Colonic mucosa (tissue), 4 donors: ENCODE results near the gene CNIH3. TPM values are rescaled to one million over a fixed set of nuclear protein-coding genes. Genes with fewer than 3 reads are reported as not detected.

Experiments used
- DNase-seq: peaks from one replicate; pipeline ENCODE4 v3.0.0-alpha.2; 2020
- H3K27ac ChIP-seq: fragments of 200-600 bp; one replicate; pipeline ENCODE4 v1.8.0; 2021
- H3K27me3 ChIP-seq: fragments of 200-600 bp; one replicate; pipeline ENCODE4 v1.8.0; 2021
- H3K36me3 ChIP-seq: fragments of 200-600 bp; one replicate; pipeline ENCODE4 v1.8.0; 2021
- H3K4me1 ChIP-seq: fragments of 200-600 bp; one replicate; pipeline ENCODE4 v1.8.0; 2021; ENCODE audit warnings: mild to moderate bottlenecking
- H3K4me3 ChIP-seq: fragments of 200-600 bp; one replicate; pipeline ENCODE4 v1.8.0; 2021
- H3K9ac ChIP-seq, 2 donors: one replicate each; pipeline ENCODE4 v1.7.0; 2013; ENCODE audit warnings: control low read depth in 2 of 2, low read depth in 2 of 2, low read length in 2 of 2
- H3K9me3 ChIP-seq: fragments of 200-600 bp; one replicate; pipeline ENCODE4 v1.8.0; 2021
- CTCF ChIP-seq: fragments of 200-600 bp; IDR thresholded peaks from one replicate; pipeline ENCODE4 v1.8.0; 2022; ENCODE audit warnings: antibody characterized with exemption, mild to moderate bottlenecking
- intact Hi-C: fragments of 100-400 bp; cut with DNase I; formaldehyde crosslinking; loops from one replicate; pipeline ENCODE4 v1.14.1; 2022
- total RNA-seq, 2 donors: library from RNA; stranded (reverse); fragmentation: NEBNext Ultra II Directional in 1 of 2; extraction: Animal tissue kit (Norgen Biotek cat#: 25700) in 1 of 2; gene quantifications; one replicate each; pipeline ENCODE4 v1.2.1, GENCODE V29; 2021
- donor health status: healthy.
- donor health status: DM: no; HTN: no; CAD: no.
- donor health status: DM: no; HTN: no; CAD: no.

The CNIH3 gene
- total RNA-seq, 2 donors from 2014 or later: 0.69 to 1.4 TPM

- H3K9me3 ChIP-seq: no peaks in the 10 kb centered on the region
- no peak overlapping the region for H3K4me3 ChIP-seq
- H3K4me1 ChIP-seq: no peaks in the 10 kb centered on the region
- intact Hi-C loops: no loop called here
- no peaks in the 10 kb centered on the region for H3K36me3 ChIP-seq
- no peaks in the 10 kb centered on the region for H3K27me3 ChIP-seq
- H3K27ac ChIP-seq: no peak overlapping the region
- no peak for DNase-seq
- H3K9ac ChIP-seq: no peak overlapping the region
- no peak for TF ChIP-seq CTCF
Measured at GRCh38 chr1:224637936-224638335, 21.8 kb downstream of the CNIH3 start.

DNA sequence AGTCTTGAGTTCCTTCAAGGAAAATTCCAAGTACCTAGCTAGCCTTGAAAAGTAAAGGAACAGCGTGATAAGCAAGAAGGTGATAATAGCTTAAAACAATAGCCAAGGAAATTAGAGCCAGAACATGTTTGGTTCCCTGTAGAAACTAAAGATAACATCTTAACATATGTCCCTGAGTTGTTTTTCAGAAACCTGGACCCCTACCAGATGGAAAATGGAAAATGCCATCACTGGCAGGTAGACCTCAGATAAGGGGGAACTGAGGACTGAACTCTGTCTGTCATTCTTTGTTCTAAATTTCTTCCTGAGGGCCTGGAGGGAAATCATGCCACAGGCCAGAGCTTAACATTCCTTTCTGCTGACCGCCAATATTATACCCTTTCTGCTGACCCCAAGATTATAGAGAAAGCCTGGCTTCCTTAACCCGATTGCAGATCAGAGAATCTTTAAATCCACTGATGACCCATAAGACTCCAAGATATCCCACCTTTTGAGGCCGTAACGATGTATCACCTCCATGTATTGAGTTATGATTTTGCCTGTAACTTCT is 23.4 kb downstream of the CNIH3 start:
- no peaks in the 10 kb centered on the region for H3K27me3 ChIP-seq
- H3K27ac ChIP-seq: no peak overlapping the region
- intact Hi-C loops: no loop called here
- H3K9me3 ChIP-seq: no peaks in the 10 kb centered on the region
- H3K4me1 ChIP-seq: no peaks in the 10 kb centered on the region
- H3K9ac ChIP-seq: no peak overlapping the region
- no peak for DNase-seq
- TF ChIP-seq CTCF: no peak
- H3K4me3 ChIP-seq: no peak overlapping the region
- H3K36me3 ChIP-seq: no peaks in the 10 kb centered on the region

DNA sequence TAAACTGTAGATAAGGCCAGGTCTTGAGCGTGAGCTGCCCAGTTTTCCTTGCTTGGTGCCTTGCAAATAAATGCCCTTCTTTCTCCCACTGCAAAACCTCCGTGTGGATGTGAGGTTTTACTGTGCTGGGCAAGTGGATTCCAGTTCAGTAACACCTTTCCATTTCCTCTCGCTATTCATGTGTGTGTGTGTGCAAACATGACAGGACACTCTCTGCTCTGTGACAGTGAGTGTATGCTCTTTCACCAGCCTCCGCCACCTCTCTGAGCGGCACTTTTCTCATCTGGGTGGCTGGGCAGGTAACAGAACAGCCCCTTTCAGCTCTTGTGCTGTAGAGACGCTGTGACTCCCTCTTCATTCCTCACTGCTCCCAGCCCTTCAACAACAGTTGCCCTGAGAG is 23.9 kb downstream of the CNIH3 start:
- no peak for DNase-seq
- intact Hi-C loops: loop anchor here (2.0 to 5.0 kb wide), 3 partner anchors 125 to 282 kb away; no protein-coding TSS in a partner anchor
- no peak overlapping the region for H3K4me3 ChIP-seq
- H3K27me3 ChIP-seq: no peaks in the 10 kb centered on the region
- H3K9me3 ChIP-seq: no peaks in the 10 kb centered on the region
- no peak overlapping the region for H3K27ac ChIP-seq
- H3K9ac ChIP-seq: no peak overlapping the region
- no peaks in the 10 kb centered on the region for H3K4me1 ChIP-seq
- H3K36me3 ChIP-seq: no peaks in the 10 kb centered on the region
- no peak for TF ChIP-seq CTCF

DNA sequence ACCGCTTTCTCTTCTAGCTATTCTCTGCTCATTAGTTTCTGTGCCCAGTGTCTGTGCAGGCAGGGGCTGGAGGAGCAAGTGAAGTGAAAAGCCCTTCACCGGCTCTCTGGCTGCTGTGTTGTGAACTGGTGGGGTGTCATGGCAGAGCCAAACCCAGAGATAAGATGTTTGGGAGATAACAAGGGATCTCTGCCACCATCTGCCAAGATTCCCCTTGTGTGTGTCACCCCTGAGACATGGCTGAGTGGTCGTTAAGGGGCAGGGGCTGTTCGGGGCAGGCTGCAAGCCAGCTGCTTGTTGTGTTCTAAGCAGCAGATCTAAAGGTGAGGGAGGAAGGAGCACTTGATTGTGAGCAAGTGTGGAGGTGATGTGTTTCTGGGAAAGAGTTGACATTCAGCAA is 24.5 kb downstream of the CNIH3 start:
- TF ChIP-seq CTCF: no peak
- Histone ChIP-seq H3K27me3 (no peaks in the 10 kb centered on the region), H3K36me3 (no peaks in the 10 kb centered on the region), H3K4me1 (no peaks in the 10 kb centered on the region), H3K27ac (no peak overlapping the region), H3K4me3 (no peak overlapping the region), H3K9me3 (no peaks in the 10 kb centered on the region), H3K9ac (no peak overlapping the region)
- no peak for DNase-seq
- intact Hi-C loops: loop anchor here (2.0 to 5.0 kb wide), 3 partner anchors 126 to 282 kb away; no protein-coding TSS in a partner anchor

DNA sequence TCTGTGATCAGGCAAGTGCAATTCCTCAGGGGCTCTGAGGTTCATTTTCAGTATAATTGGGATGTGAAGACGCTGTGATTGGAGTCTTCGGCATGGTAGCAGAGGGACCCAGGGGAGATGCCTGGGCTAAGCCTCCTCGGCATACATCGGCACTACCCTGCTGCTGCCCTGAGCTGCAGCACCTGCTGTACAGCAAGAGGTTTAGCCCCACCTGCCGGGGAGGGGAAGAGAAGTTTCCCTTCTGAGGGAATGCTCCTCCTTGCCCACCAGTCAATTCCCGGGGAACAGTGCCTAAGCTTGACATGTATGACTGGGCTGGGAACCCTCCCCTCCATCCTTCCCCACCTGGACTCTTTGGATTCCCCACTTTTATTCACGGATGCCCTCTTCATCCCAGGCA is 24.9 kb downstream of the CNIH3 start:
- Histone ChIP-seq H3K27me3 (no peaks in the 10 kb centered on the region), H3K4me3 (no peak overlapping the region), H3K9ac (no peak overlapping the region), H3K27ac (no peak overlapping the region), H3K9me3 (no peaks in the 10 kb centered on the region), H3K4me1 (no peaks in the 10 kb centered on the region), H3K36me3 (no peaks in the 10 kb centered on the region)
- intact Hi-C loops: loop anchor here (2.0 to 5.0 kb wide), 3 partner anchors 126 to 281 kb away; no protein-coding TSS in a partner anchor
- no peak for DNase-seq
- TF ChIP-seq CTCF: no peak
